Activated T-cell treated with anti-CD3 and anti-CD28 coated beads for 24 hours (primary cell): Measurements from ENCODE around the gene VSTM5.
"Not testable (repeated sequence)": the region's sequence is repeated elsewhere in the genome, so short reads cannot be mapped to it uniquely, and the experiment has no call there.

Experiments used
- DNase-seq: peaks from one replicate; pipeline ENCODE4 v3.0.0-alpha.2; 2020; ENCODE audit warnings: low read depth

Gene VSTM5

DNA sequence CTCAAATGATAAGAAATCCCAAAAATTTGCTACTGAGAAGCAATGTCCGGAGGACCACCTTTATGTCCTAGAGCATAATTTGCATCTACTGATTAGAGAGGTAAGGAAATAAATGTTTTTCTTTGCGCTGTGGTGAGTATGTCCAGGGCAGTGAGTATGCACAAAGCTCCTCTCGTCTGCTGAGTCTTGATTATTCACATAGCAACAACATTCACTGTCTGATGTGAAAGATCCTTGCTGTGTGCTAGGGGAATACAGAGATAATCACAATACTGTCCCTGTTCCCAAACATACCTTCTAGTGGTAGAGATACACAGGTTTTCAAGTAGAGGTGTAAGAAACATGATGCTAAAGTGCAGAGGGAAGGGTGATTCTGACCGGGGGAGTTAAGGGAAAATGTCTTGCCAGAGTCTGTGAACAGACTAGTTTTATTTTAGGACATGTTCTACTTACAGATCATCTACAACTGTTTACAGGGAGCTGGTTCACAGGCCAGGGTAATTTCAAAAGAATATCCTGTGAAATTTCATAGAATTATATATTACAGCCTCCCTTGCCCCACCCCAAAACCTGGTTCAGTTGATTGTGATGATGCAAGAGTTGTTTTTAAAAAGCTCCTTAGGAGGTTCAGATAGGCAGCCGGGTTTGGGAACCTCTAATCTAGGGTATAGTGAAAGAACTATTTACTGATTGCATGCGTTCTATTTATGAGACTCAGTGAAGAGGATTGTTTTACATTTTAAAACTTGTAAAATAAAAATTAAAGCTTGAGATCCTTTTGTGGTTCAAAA is 53.8 kb downstream of the VSTM5 start:
- DNase-seq = no peak

DNA sequence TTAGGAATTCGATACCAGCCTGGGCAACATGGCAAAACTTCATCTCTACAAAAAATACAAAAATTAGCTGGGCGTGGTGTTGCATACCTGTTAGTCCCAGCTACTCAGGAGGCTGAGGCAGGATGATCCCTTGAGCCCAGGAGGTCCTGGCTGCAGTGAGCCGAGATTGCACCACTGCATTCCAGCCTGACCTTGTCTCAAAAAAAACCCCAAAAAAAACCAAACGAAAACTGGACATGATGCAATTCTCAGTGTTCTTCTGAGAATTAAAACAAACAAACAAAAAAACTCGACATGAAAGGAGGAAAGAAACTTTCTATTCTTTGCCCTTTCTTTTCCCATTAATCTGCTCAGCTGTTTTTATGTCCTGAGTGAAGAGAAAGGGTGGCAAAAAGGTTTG is 58.9 kb downstream of the VSTM5 start:
- DNase-seq = no peak

DNA sequence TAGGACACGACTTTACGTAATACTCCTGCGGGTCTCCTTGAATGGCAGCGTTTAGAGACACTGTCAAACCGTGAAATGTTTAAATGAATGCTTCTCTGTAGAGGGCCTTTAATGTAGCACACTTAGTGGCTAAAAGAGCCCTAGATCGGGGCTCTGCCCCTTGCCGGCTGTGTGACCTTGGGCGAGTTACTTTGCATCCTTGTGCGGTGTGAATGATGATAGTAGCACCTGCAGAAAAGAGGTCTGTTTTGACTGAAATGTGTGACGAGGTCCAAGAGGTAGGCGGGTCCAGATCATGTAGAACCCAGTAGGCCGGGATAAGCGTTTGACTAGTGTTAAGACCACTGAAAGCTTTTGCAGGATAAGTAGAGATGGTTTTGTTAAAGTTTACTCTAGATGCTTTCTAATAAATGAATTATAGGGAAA is 65.5 kb downstream of the VSTM5 start:
- peak; percentile 11 for DNase-seq

DNA sequence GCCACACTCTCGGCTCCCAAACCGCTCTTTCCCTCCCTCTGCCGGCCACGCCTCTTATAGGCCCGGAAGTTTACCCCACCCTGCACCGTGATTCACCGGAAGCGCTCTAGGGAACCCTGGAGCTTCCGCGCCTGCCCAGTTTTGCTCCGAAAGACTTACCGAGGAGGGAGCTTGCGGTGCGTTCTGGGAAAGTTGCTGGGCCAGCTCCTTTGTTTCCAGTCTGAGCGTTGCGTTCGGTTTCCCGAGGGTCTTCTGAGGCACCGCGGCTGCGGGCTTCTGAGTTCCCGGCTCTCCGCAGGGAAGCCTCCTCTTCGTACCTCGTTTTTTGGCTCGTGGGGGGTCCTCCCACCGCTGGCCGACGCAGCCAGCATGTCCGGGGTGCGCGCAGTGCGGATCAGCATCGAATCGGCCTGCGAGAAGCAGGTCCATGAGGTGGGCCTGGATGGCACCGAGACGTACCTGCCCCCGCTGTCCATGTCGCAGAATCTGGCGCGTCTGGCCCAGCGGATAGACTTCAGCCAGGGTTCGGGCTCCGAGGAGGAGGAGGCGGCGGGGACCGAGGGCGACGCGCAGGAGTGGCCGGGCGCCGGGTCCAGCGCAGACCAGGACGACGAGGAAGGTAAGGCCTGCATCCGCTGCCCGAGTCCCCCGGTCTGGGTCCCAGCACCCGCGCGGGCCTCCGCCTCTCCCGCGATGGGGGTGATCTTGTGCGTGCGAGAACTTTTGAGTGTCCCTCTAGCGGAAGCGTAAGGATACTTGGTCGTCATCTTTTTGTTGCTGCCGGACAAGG is 66.1 kb downstream of the VSTM5 start, which contains the start of gene MED17:
Gene MED17 (plus strand): TSS at position 138 of the 790 bp plus-strand sequence. CDS start 232 bp downstream, at position 370.
- DNase-seq = peak; percentile 90

DNA sequence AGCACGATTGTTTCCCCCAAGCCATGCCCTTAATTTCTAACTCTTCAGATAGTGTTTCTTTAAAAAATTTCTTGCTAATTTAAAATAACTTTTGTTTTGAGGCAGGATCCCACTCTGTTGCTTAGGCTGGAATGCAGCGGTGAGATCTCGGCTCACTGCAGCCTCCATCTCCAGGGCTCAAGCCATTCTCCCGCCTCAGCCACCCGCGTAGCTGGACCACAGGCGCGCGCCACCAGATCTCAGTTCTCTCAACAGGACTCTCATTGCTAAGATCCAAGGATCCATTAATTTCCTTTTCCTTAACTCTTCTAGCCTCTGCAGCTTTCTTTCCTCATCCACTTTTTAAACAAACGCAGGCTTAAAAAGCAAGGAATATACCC is 66.7 kb downstream of the VSTM5 start:
- no peak for DNase-seq

DNA sequence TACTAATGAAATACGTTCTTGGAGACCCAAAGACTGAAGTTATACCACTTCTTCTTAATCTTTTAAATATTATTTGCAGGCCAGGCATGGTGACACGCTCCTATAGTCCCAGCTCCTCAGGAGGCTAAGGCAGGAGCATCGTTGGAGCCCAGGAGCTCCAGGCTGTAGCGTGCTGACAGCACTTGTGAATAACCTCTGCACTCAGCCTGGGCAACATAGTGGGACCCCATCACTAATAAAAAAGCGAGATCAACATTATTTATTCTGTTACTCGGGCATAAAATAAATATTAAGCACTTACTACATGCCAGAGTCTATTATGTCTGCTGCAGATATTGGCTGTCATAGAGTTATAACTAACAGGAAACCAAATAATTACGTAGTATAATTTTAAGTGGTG is 67.1 kb downstream of the VSTM5 start:
- no peak for DNase-seq

DNA sequence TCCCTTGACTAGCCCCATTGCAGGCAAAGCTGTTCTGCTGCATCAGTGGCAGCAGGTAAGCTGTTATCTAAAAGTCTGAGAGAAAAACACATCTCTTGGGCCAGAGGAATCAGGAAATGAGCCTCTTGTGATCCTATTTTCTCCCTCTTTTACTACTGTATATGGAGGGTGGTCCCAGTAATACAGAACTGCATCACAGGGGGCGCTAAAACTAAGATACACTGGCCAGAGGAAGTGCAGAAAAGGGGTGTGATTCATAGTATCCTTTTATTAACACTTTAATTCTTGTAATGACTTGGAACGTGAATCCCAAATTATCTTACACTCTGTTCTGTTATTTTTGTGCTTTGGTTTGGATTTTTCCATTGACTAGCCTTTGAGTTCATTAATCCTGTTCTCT is 75.1 kb downstream of the VSTM5 start:
- DNase-seq = no peak

DNA sequence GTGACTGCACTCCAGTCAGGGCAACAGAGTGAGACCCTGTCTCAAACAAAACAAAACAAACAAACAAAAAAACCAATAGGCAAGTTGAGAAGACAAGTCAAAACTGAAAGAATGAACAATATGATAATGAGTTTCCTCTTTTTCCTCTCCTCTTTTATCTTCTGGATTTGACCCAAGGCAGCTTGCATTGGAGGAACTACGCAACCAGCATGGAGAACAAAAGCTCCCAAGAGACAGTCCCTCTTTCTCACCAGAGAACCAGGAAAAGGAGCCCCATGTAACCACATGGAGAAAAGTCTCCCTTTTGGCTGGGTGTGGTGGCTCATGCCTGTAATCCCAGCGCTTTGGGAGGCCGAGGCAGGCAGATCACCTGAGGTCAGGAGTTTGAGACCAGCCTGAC is 75.9 kb downstream of the VSTM5 start:
- not testable (repeated sequence) for DNase-seq

DNA sequence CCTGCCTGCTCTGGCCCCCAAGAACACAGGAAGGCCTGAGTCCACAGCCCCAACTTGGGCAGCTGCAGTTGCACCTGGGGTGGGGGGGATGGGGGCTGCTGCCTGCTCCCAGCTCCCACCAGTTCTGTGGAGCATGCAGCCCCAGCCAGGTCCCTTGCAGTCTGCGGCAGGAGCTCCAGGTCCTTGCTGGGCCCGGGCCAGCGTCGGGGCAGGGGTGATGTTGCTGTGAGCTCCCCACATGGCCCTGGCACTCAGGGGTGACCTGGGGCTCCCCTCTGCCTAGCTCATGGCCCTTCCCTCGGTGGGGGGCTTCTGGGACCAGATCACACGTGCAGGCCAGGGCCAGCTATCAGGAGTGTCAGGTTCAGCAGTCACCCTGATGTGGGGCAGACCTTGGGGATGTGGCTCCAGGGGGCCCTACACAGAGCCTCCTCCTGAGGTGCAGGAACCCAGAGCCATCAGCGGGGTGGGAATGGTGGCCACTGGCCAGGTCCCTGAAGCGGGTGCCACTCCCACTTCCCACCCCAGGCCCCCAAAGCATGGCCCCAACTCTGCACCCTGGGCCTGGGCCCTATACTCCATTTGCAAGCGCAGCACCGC is 76.7 kb downstream of the VSTM5 start:
- no peak for DNase-seq

DNA sequence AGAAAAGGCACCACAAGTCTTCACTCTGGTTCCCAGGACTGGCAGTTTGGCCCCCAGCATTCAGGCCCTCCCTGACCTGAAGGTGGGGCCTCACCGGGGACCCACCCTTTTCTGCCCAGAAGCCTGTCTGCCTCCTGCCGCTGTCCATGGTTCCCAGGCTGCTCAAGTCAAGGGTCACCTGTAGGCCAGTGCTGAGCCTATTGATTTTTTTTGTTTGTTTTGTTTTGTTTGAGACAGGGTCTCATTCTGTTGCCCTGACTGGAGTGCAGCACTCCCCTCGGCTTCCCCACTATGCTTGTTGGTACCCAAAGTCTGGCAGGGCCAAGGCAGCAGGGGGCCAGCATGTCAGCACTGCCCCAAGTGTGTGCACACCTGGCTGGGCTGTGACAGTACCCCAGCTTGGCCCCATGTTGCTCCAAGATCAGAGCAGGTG is 77.4 kb downstream of the VSTM5 start:
- no peak for DNase-seq

DNA sequence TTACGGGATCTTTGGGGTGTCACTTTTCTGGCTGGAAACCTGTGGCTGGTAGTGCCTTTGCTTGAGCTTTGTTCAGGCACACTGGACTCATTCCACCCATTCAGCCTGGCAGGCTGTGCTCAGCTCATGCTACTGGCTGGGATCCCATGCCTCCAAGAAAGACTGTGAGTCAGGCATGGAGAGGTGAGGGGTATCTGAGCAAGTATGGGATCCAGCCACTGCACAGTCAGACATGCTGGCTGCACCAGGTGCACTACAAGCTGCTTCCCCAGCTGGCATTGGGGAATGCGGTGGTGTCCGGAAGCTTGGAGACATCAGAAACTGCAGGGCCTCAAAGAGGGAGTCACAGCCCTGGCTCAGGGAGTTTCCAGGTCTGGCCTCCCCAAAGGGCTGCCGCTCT is 78.3 kb downstream of the VSTM5 start:
- DNase-seq = no peak

DNA sequence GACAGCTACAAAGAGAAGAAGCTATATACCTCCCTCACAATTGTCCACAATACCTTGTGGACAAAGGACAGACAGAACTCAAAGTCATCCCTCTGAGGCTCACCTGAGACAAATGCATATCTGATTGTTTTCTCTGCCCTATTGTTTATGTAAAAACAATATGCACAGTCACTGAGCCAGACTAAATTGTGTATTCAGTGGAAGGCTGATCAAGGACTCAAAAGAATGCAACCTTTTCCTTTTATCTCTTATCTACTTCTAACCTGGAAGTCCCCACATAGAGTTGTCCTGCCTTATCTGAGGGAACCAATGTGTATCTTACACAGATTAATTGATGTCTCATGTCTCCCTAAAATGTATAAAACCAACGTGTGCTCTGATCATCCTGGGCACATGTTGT is 80.3 kb downstream of the VSTM5 start:
- no peak for DNase-seq
